Measurements from ENCODE around the gene GGCX. TPM values are rescaled to one million over a fixed set of nuclear protein-coding genes. Genes with fewer than 3 reads are reported as not detected.

GGCX gene
- total RNA-seq, 1 donor from 2014 or later, result 43.4 TPM

DNA sequence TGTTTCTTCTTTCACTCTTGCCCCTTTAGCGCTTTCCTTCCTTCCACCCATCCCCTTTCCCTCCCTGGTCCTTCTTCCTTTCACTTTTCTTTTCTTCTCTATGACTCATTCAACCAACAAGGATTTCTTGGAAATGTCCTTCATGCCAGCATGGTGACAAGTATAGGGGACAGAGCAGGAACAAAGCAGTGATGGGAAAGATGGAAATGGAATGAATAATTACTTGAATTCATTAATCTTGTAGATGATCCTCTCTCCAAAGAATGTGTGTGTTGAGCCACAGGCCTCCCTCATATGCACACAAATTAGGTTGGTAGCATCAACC lies 24.4 kb upstream of the GGCX start:
- H3K36me3 Mint-ChIP-seq (ENCODE audit: low read depth), result no peaks in the 10 kb centered on the region
- H3K27ac Mint-ChIP-seq (ENCODE audit: unreplicated experiment), result no peak overlapping the region
- no peak overlapping the region for H3K4me3 Mint-ChIP-seq
- no peak for TF ChIP-seq CTCF (conservative IDR thresholded peaks at IDR 0.05)
- no peak for DNase-seq (ENCODE audit: low read depth, low spot score)
- peaks cover 24% of the 10 kb centered on the region for H3K4me1 Mint-ChIP-seq
- H3K9me3 Mint-ChIP-seq, result no peaks in the 10 kb centered on the region
- peaks cover 5% of the 10 kb centered on the region for H3K27me3 Mint-ChIP-seq (ENCODE audit: low read depth)

DNA sequence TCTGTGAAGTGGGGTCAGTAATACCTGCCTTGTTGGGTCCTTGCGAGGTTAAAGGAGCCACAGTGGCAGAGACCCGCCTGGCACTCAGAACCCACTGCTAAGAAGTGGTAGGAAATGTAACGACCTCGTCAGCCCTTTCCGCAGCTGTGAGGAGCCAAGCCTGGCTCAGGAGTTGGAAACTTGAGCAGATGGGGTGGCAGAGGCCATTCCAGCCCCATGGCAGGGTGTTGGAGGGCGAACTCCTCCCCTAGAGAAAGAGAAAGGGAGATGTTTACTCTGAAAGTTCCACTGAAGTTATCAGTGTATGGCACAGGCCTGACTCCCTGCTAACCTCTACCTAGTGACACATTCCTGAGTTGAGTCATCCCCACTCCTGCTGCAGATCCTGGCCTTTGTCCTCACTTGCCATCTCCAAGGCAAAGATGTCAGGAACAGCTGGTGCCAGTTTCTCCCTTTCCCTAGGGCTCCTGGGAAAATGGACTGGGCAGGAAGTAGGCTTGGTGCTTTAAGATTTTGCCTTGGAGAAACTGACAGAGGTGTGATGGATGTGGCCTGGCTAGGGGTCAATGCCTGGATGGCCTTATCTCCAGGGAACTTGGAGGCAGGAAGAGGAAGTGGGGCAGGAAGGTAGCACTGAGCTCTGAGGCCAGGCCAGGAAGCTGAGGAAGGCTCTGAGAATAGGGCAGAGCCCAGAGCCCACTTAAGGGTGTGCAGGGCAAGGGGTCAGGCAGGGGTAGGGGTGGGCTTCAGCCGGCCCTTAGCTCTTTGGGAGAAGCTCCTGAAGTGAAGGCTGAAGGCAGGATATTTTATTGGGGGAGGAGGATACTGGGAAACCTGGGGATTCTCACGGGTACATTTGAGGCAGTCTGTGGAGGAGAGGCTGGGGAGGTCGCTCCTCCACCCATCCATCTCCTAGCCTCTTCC lies 23.8 kb upstream of the GGCX start:
- Mint-ChIP-seq H3K27ac (ENCODE audit: unreplicated experiment) (no peak overlapping the region), H3K4me1 (peaks cover 24% of the 10 kb centered on the region), H3K27me3 (ENCODE audit: low read depth) (peaks cover 5% of the 10 kb centered on the region), H3K36me3 (ENCODE audit: low read depth) (no peaks in the 10 kb centered on the region), H3K9me3 (no peaks in the 10 kb centered on the region), H3K4me3 (no peak overlapping the region)
- DNase-seq (ENCODE audit: low read depth, low spot score), result no peak
- no peak for TF ChIP-seq CTCF (conservative IDR thresholded peaks at IDR 0.05)

DNA sequence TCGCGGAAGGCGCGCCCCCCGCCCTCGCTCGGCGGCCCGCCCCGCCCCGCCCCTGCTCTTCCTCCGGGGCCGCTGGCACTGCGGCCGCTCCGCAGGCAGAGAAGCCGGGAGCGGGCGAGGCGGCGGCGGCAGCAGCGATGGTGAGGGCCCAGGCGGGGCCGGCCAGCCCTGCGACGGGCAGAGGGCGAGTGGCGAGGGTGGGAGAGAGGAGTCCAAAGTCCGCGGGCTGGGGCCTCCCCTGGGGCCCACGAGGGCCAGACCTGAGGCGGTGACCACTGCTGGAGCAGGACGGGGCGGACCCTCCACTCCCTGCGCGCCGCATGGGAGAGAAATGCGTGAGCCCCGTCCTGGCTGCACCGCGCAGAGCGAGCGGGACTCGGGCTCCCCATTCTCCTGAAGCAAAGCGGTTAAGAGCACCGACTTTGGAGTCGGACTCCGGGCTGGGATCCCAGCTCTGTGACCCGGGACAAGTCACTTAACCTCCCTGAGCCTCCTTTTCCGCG lies 23.1 kb upstream of the GGCX start, which contains the start of gene VAMP5:
VAMP5 (plus strand) TSS at position 78 of the 503 bp plus-strand sequence; CDS start at position 138, 60 bp downstream.
- no peak for DNase-seq (ENCODE audit: low read depth, low spot score)
- H3K27me3 Mint-ChIP-seq (ENCODE audit: low read depth), result peaks cover 5% of the 10 kb centered on the region
- peaks cover 28% of the 10 kb centered on the region for H3K4me1 Mint-ChIP-seq
- no peaks in the 10 kb centered on the region for H3K9me3 Mint-ChIP-seq
- no peak for TF ChIP-seq CTCF (conservative IDR thresholded peaks at IDR 0.05)
- H3K27ac Mint-ChIP-seq (ENCODE audit: unreplicated experiment), result no peak within 1 kb of the TSS
- H3K4me3 Mint-ChIP-seq, result no peak within 1 kb of the TSS
- H3K36me3 Mint-ChIP-seq (ENCODE audit: low read depth), result no peaks in the 10 kb centered on the region

DNA sequence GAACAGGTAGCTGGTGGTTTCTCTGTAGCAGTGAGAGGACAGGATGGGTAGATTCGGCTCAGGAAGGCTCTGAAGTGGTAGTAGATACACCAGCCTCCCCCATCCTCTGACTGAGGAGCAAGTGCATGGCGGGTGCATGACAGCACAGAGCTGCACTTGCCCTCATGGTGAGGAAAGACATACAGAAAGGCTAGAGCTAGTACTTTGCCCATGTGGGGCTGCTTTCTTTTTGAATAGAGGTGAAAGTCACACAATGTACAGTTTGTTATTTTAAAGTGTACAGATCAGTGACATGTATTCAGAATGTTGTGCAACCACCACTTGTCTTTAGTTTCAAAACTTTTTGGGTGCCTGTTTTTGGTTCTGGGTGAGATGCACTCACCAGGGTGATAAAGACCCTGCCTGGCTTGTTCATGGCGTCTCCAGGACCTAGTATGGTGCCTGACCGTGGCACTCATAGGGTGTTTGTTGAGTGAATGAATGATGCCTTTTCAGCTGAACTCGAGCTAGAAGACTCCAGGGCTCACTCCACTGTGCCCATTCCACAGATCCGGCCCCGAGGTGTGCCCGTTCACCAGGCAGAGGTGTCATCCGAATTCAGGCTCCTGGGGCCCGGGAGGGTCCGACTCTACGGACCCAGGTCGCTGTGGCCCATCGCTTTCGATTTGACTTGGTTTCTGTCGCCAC lies 22.5 kb upstream of the GGCX start:
- no peaks in the 10 kb centered on the region for H3K9me3 Mint-ChIP-seq
- H3K4me3 Mint-ChIP-seq, result no peak overlapping the region
- H3K4me1 Mint-ChIP-seq, result peaks cover 34% of the 10 kb centered on the region
- H3K27me3 Mint-ChIP-seq (ENCODE audit: low read depth), result peaks cover 10% of the 10 kb centered on the region
- no peak for TF ChIP-seq CTCF (conservative IDR thresholded peaks at IDR 0.05)
- no peak for DNase-seq (ENCODE audit: low read depth, low spot score)
- H3K36me3 Mint-ChIP-seq (ENCODE audit: low read depth), result no peaks in the 10 kb centered on the region
- no peak overlapping the region for H3K27ac Mint-ChIP-seq (ENCODE audit: unreplicated experiment)

DNA sequence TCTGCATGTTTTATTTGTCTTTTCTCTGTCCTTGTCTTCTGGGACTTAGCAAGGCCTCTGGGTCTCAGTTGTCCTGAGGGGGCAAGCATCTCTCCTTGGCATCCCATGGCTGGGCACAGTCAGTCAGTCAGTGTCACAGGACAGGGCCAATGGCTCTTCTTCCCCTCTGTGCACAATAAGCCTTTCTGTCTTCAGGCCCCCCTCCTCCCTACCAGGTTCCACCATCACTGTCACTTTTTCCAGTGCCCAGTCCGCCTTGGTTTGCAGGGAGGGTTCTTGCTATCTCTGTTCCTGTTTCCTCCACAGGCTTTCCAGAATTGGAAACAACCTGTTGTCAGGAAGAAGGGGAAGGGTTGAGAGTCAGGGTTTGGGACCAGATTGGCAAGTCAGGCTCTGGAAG lies 21.2 kb upstream of the GGCX start:
- no peak for DNase-seq (ENCODE audit: low read depth, low spot score)
- Mint-ChIP-seq H3K27me3 (ENCODE audit: low read depth) (peaks cover 14% of the 10 kb centered on the region), H3K9me3 (no peaks in the 10 kb centered on the region), H3K36me3 (ENCODE audit: low read depth) (no peaks in the 10 kb centered on the region), H3K4me1 (peaks cover 33% of the 10 kb centered on the region), H3K4me3 (no peak overlapping the region), H3K27ac (ENCODE audit: unreplicated experiment) (no peak overlapping the region)
- no peak for TF ChIP-seq CTCF (conservative IDR thresholded peaks at IDR 0.05)

Data from neural crest cell (in vitro differentiated cells).